Transverse colon (tissue), 4 donors: ENCODE data around the gene EMC9. TPM values are rescaled to one million over a fixed set of nuclear protein-coding genes. Genes with fewer than 3 reads are reported as not detected.

Experiments
- DNase-seq: peaks from one replicate; pipeline ENCODE4 v3.0.0-alpha.2; 2019
- H3K27ac ChIP-seq, 4 donors: fragments of 200-600 bp; sonication (generic); 2 replicates each; pipeline ENCODE4 v1.5.1; 2016 to 2018; ENCODE audit warnings: inconsistent platforms in 4 of 4
- H3K27me3 ChIP-seq: fragments of 200-600 bp; sonication (generic); 2 replicates; pipeline ENCODE4 v1.5.1; 2017; ENCODE audit warnings: inconsistent platforms
- H3K36me3 ChIP-seq, 4 donors: fragments of 200-600 bp; sonication (generic); 2 replicates each; pipeline ENCODE4 v1.5.1; 2017 to 2019; ENCODE audit warnings: inconsistent platforms in 4 of 4
- H3K4me1 ChIP-seq, 4 donors: fragments of 200-600 bp; sonication (generic); 2 replicates each; pipeline ENCODE4 v1.5.1; 2017 to 2020; ENCODE audit warnings: inconsistent platforms in 4 of 4
- H3K4me3 ChIP-seq, 4 donors: fragments of 200-600 bp; sonication (generic); 1 replicate in 1 of 4; 2 replicates in 3 of 4; pipeline versions ENCODE4 v1.5.1 to v1.6.1; 2017 to 2019; ENCODE audit warnings: inconsistent platforms in 4 of 4
- H3K9me3 ChIP-seq, 2 donors: fragments of 200-600 bp; sonication (generic); 2 replicates each; pipeline ENCODE4 v1.5.1; 2017 to 2019; ENCODE audit warnings: inconsistent platforms in 2 of 2
- CTCF ChIP-seq, 5 experiments: fragments of 200-600 bp in 3 of 5; fragments of 450-650 bp in 2 of 5; sonication (generic) in 3 of 5; IDR thresholded peaks; 1 replicate in 2 of 5; 2 replicates in 3 of 5; pipeline ENCODE4 v1.5.1; 2016 to 2017; ENCODE audit warnings: antibody characterized with exemption in 5 of 5, inconsistent platforms in 3 of 5, mild to moderate bottlenecking in 2 of 5, moderate library complexity in 1 of 5
- EP300 ChIP-seq: sonication (generic); formaldehyde crosslinking; IDR thresholded peaks from one replicate; pipeline ENCODE4 v1.6.1; 2017; ENCODE audit warnings: antibody characterized with exemption, low read depth
- POLR2A ChIP-seq: fragments of 450-650 bp; IDR thresholded peaks from one replicate; pipeline ENCODE4 v1.6.1; 2016; ENCODE audit warnings: antibody characterized with exemption, mild to moderate bottlenecking, moderate library complexity
- POLR2AphosphoS5 ChIP-seq, 3 donors: sonication (generic); formaldehyde crosslinking; IDR thresholded peaks; one replicate each; pipeline ENCODE4 v1.6.1; 2016; ENCODE audit warnings: antibody characterized with exemption in 3 of 3
- WGBS, 2 donors: methylation state at CpG; one replicate each; pipeline ENCODE4 v1.1.5; 2018; ENCODE audit warnings: low coverage in 1 of 2; 5-methylcytosine and 5-hydroxymethylcytosine counted together
- in situ Hi-C, 4 donors: fragments of 200-750 bp; cut with MboI; loops; one replicate each; pipeline versions ENCODE4 v1.15.0 to v1.15.1; 2017; ENCODE audit warnings: low sequenced_read_pairs in 3 of 4, low pct_ligation_motif_present in 1 of 4, low pct_unique_long_range_greater_than_20kb in 1 of 4
- intact Hi-C: fragments of 100-400 bp; cut with DNase I; formaldehyde crosslinking; loops from one replicate; pipeline ENCODE4 v1.15.1; 2023; ENCODE audit warnings: low total_unique reads
- total RNA-seq, 4 donors: library from RNA; depleted of rRNA; stranded (reverse); fragments of >200 nt; gene quantifications; one replicate each; pipeline ENCODE4 v1.1.0, GENCODE V29; 2016

The EMC9 gene
- total RNA-seq, 4 donors from 2014 or later, result 2.2 to 15.4 (median 12.3) TPM; not detected in 1

- Histone ChIP-seq H3K27me3 (no peaks in the 10 kb centered on the region), H3K4me3 (no peak overlapping the region), H3K27ac (peak overlapping the region in 3 of 4 donors; percentile 93 to 98 (median 97)), H3K9me3 (no peaks in the 10 kb centered on the region), H3K4me1 (peaks cover 24 to 54% (median 39%) of the 10 kb centered on the region in 4 donors), H3K36me3 (peaks cover 0 to 19% (median 2%) of the 10 kb centered on the region in 4 donors)
- no peak for TF ChIP-seq CTCF (IDR thresholded peaks at IDR 0.05)
- WGBS, 2 donors, result 60 to 85% methylated on average over 1 to 8 of the region's 8 CpGs
- in situ Hi-C loops, result no loop called here
- intact Hi-C loops, result loop anchor here (5.0 kb wide), 1 partner anchor 160 kb away; the partner anchor contains the start of genes DHRS1 and NOP9
- DNase-seq, result no peak
Measured at GRCh38 chr14:24137529-24138395, 3.6 kb downstream of the EMC9 start.

GRCh38 chr14:24136684-24137528 lies 4.5 kb downstream of the EMC9 start:
- peaks cover 0 to 19% (median 2%) of the 10 kb centered on the region in 4 donors for H3K36me3 ChIP-seq
- 10 to 25% methylated on average over 2 to 13 of the region's 13 CpGs for WGBS, 2 donors
- in situ Hi-C loops (no loop called here), intact Hi-C loops (loop anchor here (5.0 kb wide), 1 partner anchor 160 kb away; the partner anchor contains the start of genes DHRS1 and NOP9)
- H3K27ac ChIP-seq, result peak overlapping the region; percentile 89 to 98 (median 95)
- H3K4me1 ChIP-seq, result peaks cover 21 to 46% (median 31%) of the 10 kb centered on the region in 4 donors
- peak overlapping the region; percentile 70 to 98 (median 84) for H3K4me3 ChIP-seq
- no peaks in the 10 kb centered on the region for H3K27me3 ChIP-seq
- DNase-seq, result no peak
- no peak for TF ChIP-seq POLR2A
- no peak for TF ChIP-seq CTCF (IDR thresholded peaks at IDR 0.05)
- TF ChIP-seq EP300, result no peak
- no peak for TF ChIP-seq POLR2AphosphoS5 (IDR thresholded peaks at IDR 0.05)
- no peaks in the 10 kb centered on the region for H3K9me3 ChIP-seq

- in situ Hi-C loops, result no loop called here
- H3K36me3 ChIP-seq, result peaks cover 0 to 19% (median 2%) of the 10 kb centered on the region in 4 donors
- peaks cover 21 to 45% (median 30%) of the 10 kb centered on the region in 4 donors for H3K4me1 ChIP-seq
- TF ChIP-seq CTCF (IDR thresholded peaks at IDR 0.05) (no peak), POLR2A (peak; percentile 63), POLR2AphosphoS5 (IDR thresholded peaks at IDR 0.05) (peak; percentile 60 to 91 (median 88)), EP300 (no peak)
- no peaks in the 10 kb centered on the region for H3K9me3 ChIP-seq
- DNase-seq, result peak; percentile 97
- H3K27ac ChIP-seq, result peak within 1 kb of the TSS; percentile 89 to 98 (median 95)
- H3K4me3 ChIP-seq, result peak within 1 kb of the TSS; percentile 70 to 98 (median 84)
- 0% methylated on average over 11 to 19 of the region's 75 CpGs for WGBS, 2 donors
- H3K27me3 ChIP-seq, result no peaks in the 10 kb centered on the region
- intact Hi-C loops, result loop anchor here (5.0 kb wide), 1 partner anchor 161 kb away; the partner anchor contains the start of genes DHRS1 and NOP9
Measured at GRCh38 chr14:24135834-24136683, 5.3 kb downstream of the EMC9 start, which contains the start of gene PSME1. Gene PSME1, plus strand, starts transcription at chr14:24136194. Its CDS starts 69 bp downstream, at chr14:24136263.
